Vagina (tissue), 2 donors: ENCODE measurements around the gene SECTM1. TPM values are rescaled to one million over a fixed set of nuclear protein-coding genes. Genes with fewer than 3 reads are reported as not detected.
A peak's percentile ranks its signal among the peaks of the same experiment; 100 is the strongest.

Source experiments
- DNase-seq, 2 donors: peaks; one replicate each; pipeline ENCODE4 v3.0.0-alpha.2; 2017; ENCODE audit errors: extremely low spot score in 2 of 2
- H3K27ac ChIP-seq: fragments of 200-600 bp; sonication (generic); one replicate; pipeline ENCODE4 v1.5.1; 2019
- H3K27me3 ChIP-seq: fragments of 200-600 bp; sonication (generic); one replicate; pipeline ENCODE4 v1.5.1; 2019
- H3K36me3 ChIP-seq, 2 donors: fragments of 200-600 bp; sonication (generic); one replicate each; pipeline ENCODE4 v1.5.1; 2017 to 2019
- H3K4me1 ChIP-seq: fragments of 200-600 bp; sonication (generic); one replicate; pipeline ENCODE4 v1.5.1; 2019
- H3K4me3 ChIP-seq, 2 donors: fragments of 200-600 bp; sonication (generic); 1 replicate in 1 of 2; 2 replicates in 1 of 2; pipeline ENCODE4 v1.5.1; 2016 to 2019
- H3K9me3 ChIP-seq: fragments of 200-600 bp; sonication (generic); one replicate; pipeline ENCODE4 v1.5.1; 2019
- CTCF ChIP-seq, 3 experiments: fragments of 450-650 bp in 2 of 3; fragments of 200-600 bp in 1 of 3; sonication (generic) in 1 of 3; IDR thresholded peaks; one replicate each; pipeline ENCODE4 v1.5.1; 2017 to 2019; ENCODE audit warnings: antibody characterized with exemption in 3 of 3, mild to moderate bottlenecking in 2 of 3, moderate library complexity in 2 of 3
- POLR2A ChIP-seq, 2 donors: fragments of 450-650 bp; IDR thresholded peaks; one replicate each; pipeline ENCODE4 v1.6.1; 2017; ENCODE audit warnings: antibody characterized with exemption in 2 of 2, mild to moderate bottlenecking in 2 of 2, moderate library complexity in 2 of 2
- POLR2AphosphoS5 ChIP-seq, 2 donors: sonication (generic); formaldehyde crosslinking; IDR thresholded peaks; one replicate each; pipeline ENCODE4 v1.9.0; 2017; ENCODE audit warnings: antibody characterized with exemption in 2 of 2, mild to moderate bottlenecking in 2 of 2, low read depth in 1 of 2; ENCODE audit not compliant: insufficient read depth in 1 of 2
- intact Hi-C: fragments of 100-400 bp; cut with DNase I; formaldehyde crosslinking; loops from one replicate; pipeline ENCODE4 v1.15.1; 2023
- total RNA-seq: library from RNA; depleted of rRNA; stranded (reverse); fragments of >200 nt; gene quantifications from one replicate; pipeline ENCODE4 v1.2.3, GENCODE V29; 2016

The SECTM1 gene
- total RNA-seq, 1 donor from 2014 or later = 37.1 TPM

- DNase-seq = no peak
- no peaks in the 10 kb centered on the region for H3K36me3 ChIP-seq
- no peak overlapping the region for H3K27ac ChIP-seq
- H3K27me3 ChIP-seq = no peaks in the 10 kb centered on the region
- peak overlapping the region; percentile 1 to 22 for H3K4me3 ChIP-seq
- intact Hi-C loops = no loop called here
- TF ChIP-seq CTCF (IDR thresholded peaks at IDR 0.05) (no peak), POLR2AphosphoS5 (IDR thresholded peaks at IDR 0.05; ENCODE audit: insufficient read depth in 1 of 2, low read depth in 1 of 2) (no peak)
- no peaks in the 10 kb centered on the region for H3K9me3 ChIP-seq
- peaks cover 10% of the 10 kb centered on the region for H3K4me1 ChIP-seq
These were observed 37.1 kb upstream of the SECTM1 start for GRCh38 chr17:82370471-82371332.

DNA sequence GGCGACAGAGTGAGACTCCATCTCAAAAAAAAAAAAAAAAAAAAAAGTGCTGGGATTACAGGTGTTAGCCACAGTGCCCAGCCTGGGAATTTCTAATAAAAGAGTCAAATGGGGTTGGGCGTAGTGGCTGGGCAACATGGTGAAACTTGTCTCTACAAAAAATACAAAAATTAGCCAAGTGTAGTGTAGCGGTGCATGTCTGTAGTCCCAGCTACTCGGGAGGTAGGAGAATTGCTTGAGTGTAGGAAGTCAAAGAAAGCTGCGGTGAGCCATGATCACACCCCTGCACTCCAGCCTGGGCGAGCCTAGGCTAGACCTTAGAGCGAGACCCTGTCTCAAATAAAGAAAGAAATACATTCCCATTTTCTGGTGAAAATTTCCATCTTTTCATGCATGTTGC lies 35.6 kb upstream of the SECTM1 start:
- no peak overlapping the region for H3K4me3 ChIP-seq
- H3K27ac ChIP-seq = no peak overlapping the region
- H3K4me1 ChIP-seq = peaks cover 10% of the 10 kb centered on the region
- no peak for DNase-seq
- TF ChIP-seq CTCF (IDR thresholded peaks at IDR 0.05) (no peak), POLR2A (IDR thresholded peaks at IDR 0.05) (no peak), POLR2AphosphoS5 (IDR thresholded peaks at IDR 0.05; ENCODE audit: insufficient read depth in 1 of 2, low read depth in 1 of 2) (no peak)
- H3K9me3 ChIP-seq = no peaks in the 10 kb centered on the region
- H3K36me3 ChIP-seq = no peaks in the 10 kb centered on the region
- intact Hi-C loops = no loop called here
- H3K27me3 ChIP-seq = no peaks in the 10 kb centered on the region

- no peak for DNase-seq
- Histone ChIP-seq H3K4me1 (peaks cover 10% of the 10 kb centered on the region), H3K27me3 (no peaks in the 10 kb centered on the region), H3K27ac (no peak overlapping the region), H3K36me3 (no peaks in the 10 kb centered on the region), H3K4me3 (no peak overlapping the region), H3K9me3 (no peaks in the 10 kb centered on the region)
- intact Hi-C loops = no loop called here
- TF ChIP-seq CTCF (IDR thresholded peaks at IDR 0.05) = no peak
- no peak for TF ChIP-seq POLR2A (IDR thresholded peaks at IDR 0.05)
- TF ChIP-seq POLR2AphosphoS5 (IDR thresholded peaks at IDR 0.05; ENCODE audit: insufficient read depth in 1 of 2, low read depth in 1 of 2) = no peak
These were observed 34.4 kb upstream of the SECTM1 start for GRCh38 chr17:82367724-82368524.

DNA sequence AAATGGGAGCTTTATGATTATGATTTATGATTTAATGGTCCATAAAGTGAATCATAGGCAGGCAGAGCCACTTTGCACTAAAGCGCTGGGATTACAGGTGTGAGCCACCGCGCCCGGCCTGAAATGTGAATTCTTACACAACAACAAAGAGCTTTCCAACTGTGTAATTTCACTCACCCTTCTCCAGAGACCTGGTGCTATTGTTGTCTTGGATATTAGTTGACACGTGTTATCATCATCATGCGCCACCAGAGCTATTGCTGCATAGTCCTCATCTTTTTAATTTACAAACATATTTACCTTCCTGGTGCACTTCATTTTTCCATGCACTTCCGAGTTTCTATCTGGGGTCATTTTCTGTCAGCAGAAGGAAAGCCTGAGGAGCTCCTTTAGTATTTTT lies 33.2 kb upstream of the SECTM1 start:
- Histone ChIP-seq H3K27ac (no peak overlapping the region), H3K4me1 (peaks cover 10% of the 10 kb centered on the region), H3K27me3 (no peaks in the 10 kb centered on the region), H3K9me3 (no peaks in the 10 kb centered on the region), H3K4me3 (no peak overlapping the region), H3K36me3 (no peaks in the 10 kb centered on the region)
- intact Hi-C loops = no loop called here
- no peak for DNase-seq
- no peak for TF ChIP-seq POLR2A (IDR thresholded peaks at IDR 0.05)
- TF ChIP-seq POLR2AphosphoS5 (IDR thresholded peaks at IDR 0.05; ENCODE audit: insufficient read depth in 1 of 2, low read depth in 1 of 2) = peak in 1 of 2 donors; percentile 61

DNA sequence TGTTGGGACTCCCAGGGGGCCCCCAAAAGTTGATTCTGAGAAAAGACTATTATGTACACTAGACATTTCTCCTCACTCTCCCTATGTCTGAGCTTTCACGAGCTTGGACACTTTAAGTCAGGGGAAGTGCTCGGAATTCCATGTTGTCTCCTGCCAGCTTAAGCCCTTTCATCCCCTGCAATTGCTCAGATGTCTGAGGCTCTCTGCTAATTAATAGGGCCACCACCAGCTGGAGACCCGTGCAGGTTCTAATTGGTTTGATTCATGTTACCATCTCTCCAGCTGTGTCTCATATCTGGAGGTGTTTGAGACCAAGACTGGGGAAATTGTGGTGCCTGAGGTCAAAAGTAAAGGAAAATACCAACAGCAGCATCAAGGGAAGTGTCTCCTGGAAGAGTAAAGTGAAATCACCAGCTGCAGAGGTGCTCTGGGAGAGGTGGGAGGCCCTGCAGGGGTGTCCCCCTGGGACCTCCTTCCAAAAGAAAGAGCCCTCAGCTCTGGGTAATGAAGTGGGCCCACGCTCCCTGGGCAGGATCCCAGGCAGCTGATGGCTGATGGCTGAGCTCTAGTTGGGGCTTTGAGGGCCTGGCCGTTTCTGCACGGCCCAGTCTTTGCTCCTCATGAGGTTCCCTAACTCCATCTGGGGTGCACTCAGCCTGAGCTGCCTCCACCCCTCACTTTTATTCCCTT lies 32.2 kb upstream of the SECTM1 start:
- Histone ChIP-seq H3K27me3 (no peaks in the 10 kb centered on the region), H3K9me3 (no peaks in the 10 kb centered on the region), H3K4me1 (peaks cover 2% of the 10 kb centered on the region), H3K27ac (no peak overlapping the region), H3K4me3 (no peak overlapping the region), H3K36me3 (no peaks in the 10 kb centered on the region)
- DNase-seq = no peak
- intact Hi-C loops = no loop called here
- TF ChIP-seq CTCF (IDR thresholded peaks at IDR 0.05) = no peak
- TF ChIP-seq POLR2A (IDR thresholded peaks at IDR 0.05) = no peak
- TF ChIP-seq POLR2AphosphoS5 (IDR thresholded peaks at IDR 0.05; ENCODE audit: insufficient read depth in 1 of 2, low read depth in 1 of 2) = no peak
